ENCODE data around the gene GTF3C4.
A peak's percentile ranks its signal among the peaks of the same experiment; 100 is the strongest.

GTF3C4 gene

GRCh38 chr9:132647806-132648205 lies 22.5 kb upstream of the GTF3C4 start:
- DNase-seq (ENCODE audit: low read depth), result no peak

- DNase-seq (ENCODE audit: low read depth), result no peak
These were observed 22.0 kb upstream of the GTF3C4 start for GRCh38 chr9:132648283-132648682.

GRCh38 chr9:132648685-132649084 lies 21.6 kb upstream of the GTF3C4 start:
- DNase-seq (ENCODE audit: low read depth), result no peak

- DNase-seq (ENCODE audit: low read depth), result no peak
These were observed 19.0 kb upstream of the GTF3C4 start for GRCh38 chr9:132651259-132651658.

- no peak for DNase-seq (ENCODE audit: low read depth)
These were observed 14.0 kb upstream of the GTF3C4 start for GRCh38 chr9:132656299-132656698.

- no peak for DNase-seq (ENCODE audit: low read depth)
These were observed 7.9 kb upstream of the GTF3C4 start for GRCh38 chr9:132662152-132662945.

GRCh38 chr9:132663117-132663516 lies 7.1 kb upstream of the GTF3C4 start:
- no peak for DNase-seq (ENCODE audit: low read depth)

GRCh38 chr9:132663851-132664250 lies 6.4 kb upstream of the GTF3C4 start:
- no peak for DNase-seq (ENCODE audit: low read depth)

- no peak for DNase-seq (ENCODE audit: low read depth)
These were observed 956 bp upstream of the GTF3C4 start for GRCh38 chr9:132669319-132669697.

GRCh38 chr9:132669698-132670456 lies 387 bp upstream of the GTF3C4 start, which contains the start of gene DDX31:
TSS of gene DDX31 (minus strand) at chr9:132669983. CDS start at chr9:132669934, 49 bp downstream.
- peak; percentile 68 for DNase-seq (ENCODE audit: low read depth)

- DNase-seq (ENCODE audit: low read depth), result no peak
These were observed 1.6 kb downstream of the GTF3C4 start for GRCh38 chr9:132671620-132672412.

- no peak for DNase-seq (ENCODE audit: low read depth)
These were observed 2.1 kb downstream of the GTF3C4 start for GRCh38 chr9:132672413-132672690.

- DNase-seq (ENCODE audit: low read depth), result no peak
These were observed 3.1 kb downstream of the GTF3C4 start for GRCh38 chr9:132673355-132673754.

- DNase-seq (ENCODE audit: low read depth), result no peak
These were observed 4.2 kb downstream of the GTF3C4 start for GRCh38 chr9:132674485-132674884.

- no peak for DNase-seq (ENCODE audit: low read depth)
These were observed 7.7 kb downstream of the GTF3C4 start for GRCh38 chr9:132677976-132678375.

GRCh38 chr9:132679946-132680625 lies 9.8 kb downstream of the GTF3C4 start:
- DNase-seq (ENCODE audit: low read depth), result no peak

- no peak for DNase-seq (ENCODE audit: low read depth)
These were observed 11.3 kb downstream of the GTF3C4 start for GRCh38 chr9:132681561-132681960.

- no peak for DNase-seq (ENCODE audit: low read depth)
These were observed 13.6 kb downstream of the GTF3C4 start for GRCh38 chr9:132683873-132684272.

- no peak for DNase-seq (ENCODE audit: low read depth)
These were observed 20.4 kb downstream of the GTF3C4 start for GRCh38 chr9:132690696-132691095.

- DNase-seq (ENCODE audit: low read depth), result no peak
These were observed 23.9 kb downstream of the GTF3C4 start for GRCh38 chr9:132694144-132694543.

- no peak for DNase-seq (ENCODE audit: low read depth)
These were observed 27.0 kb downstream of the GTF3C4 start for GRCh38 chr9:132697230-132697629.

GRCh38 chr9:132698989-132699388 lies 28.7 kb downstream of the GTF3C4 start:
- no peak for DNase-seq (ENCODE audit: low read depth)

All from stimulated activated CD8-positive, alpha-beta memory T cell treated with anti-CD3 and anti-CD28 coated beads, Interleukin-15, amount 100 ng/mL, for 1 hour (primary cell).